OCI-LY1 (cell line): ENCODE results near the gene MRPL19.

Experiments used
- EZH2 ChIP-seq: fragments of 200-600 bp; sonication (generic), shearing (Covaris generic); IDR thresholded peaks from 2 replicates; pipeline ENCODE4 v1.8.0; 2017; ENCODE audit warnings: borderline replicate concordance, mixed run types, mild to moderate bottlenecking, antibody characterized with exemption, low read length, moderate library complexity, mixed read lengths
- TF ChIP-seq, protein P1 (sequence below): fragments of 200-600 bp; sonication (generic), shearing (Covaris generic); IDR thresholded peaks from 2 replicates; pipeline ENCODE4 v1.5.1; 2017; ENCODE audit warnings: mild to moderate bottlenecking, antibody characterized with exemption, low read length, moderate library complexity, mixed read lengths

DNA sequence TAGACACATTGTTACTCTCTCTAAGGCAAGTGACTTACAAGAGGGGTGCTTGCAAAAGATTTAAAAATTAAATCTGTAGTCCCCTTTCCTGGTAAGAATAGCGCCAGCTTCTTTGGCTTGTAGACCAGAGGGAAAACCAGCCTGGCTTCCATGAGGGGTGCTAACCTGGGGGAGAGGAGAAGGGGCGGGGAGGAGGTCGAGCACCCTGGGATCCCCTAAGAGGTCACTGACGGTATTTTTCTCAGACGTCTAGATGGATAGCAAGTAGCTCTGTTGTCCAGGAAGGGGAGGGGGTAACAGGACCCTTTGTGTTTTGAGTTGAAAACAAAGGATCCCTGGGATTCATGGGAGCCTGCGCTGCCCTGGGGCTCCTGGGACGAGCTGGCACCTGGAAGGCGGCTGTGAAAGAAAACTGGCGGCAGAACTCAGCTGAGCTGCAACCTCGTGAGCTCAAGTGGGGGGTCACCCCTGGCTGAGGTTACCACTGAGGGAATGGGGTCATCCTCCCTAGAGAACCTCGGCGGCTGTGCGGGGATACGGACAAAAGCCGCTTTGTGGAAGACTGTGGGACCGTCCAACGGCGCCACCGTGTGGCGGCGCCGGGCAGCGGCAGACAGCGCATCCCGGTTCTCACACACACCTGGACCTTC lies 37.8 kb upstream of the MRPL19 start:
- TF ChIP-seq, protein P1, sequence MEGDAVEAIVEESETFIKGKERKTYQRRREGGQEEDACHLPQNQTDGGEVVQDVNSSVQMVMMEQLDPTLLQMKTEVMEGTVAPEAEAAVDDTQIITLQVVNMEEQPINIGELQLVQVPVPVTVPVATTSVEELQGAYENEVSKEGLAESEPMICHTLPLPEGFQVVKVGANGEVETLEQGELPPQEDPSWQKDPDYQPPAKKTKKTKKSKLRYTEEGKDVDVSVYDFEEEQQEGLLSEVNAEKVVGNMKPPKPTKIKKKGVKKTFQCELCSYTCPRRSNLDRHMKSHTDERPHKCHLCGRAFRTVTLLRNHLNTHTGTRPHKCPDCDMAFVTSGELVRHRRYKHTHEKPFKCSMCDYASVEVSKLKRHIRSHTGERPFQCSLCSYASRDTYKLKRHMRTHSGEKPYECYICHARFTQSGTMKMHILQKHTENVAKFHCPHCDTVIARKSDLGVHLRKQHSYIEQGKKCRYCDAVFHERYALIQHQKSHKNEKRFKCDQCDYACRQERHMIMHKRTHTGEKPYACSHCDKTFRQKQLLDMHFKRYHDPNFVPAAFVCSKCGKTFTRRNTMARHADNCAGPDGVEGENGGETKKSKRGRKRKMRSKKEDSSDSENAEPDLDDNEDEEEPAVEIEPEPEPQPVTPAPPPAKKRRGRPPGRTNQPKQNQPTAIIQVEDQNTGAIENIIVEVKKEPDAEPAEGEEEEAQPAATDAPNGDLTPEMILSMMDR, result peak; percentile 94
- no peak for TF ChIP-seq EZH2
